GM18870 (cell line): ENCODE results near the gene SHROOM3.
"Not testable (repeated sequence)": the region's sequence is repeated elsewhere in the genome, so short reads cannot be mapped to it uniquely, and the experiment has no call there.

Source experiments
- ATAC-seq: cut with Tn5 transposase; IDR thresholded peaks from one replicate; pipeline ENCODE4 v1.9.1; 2021; ENCODE audit warnings: moderate library complexity; ENCODE audit not compliant: unreplicated experiment

SHROOM3 gene

DNA sequence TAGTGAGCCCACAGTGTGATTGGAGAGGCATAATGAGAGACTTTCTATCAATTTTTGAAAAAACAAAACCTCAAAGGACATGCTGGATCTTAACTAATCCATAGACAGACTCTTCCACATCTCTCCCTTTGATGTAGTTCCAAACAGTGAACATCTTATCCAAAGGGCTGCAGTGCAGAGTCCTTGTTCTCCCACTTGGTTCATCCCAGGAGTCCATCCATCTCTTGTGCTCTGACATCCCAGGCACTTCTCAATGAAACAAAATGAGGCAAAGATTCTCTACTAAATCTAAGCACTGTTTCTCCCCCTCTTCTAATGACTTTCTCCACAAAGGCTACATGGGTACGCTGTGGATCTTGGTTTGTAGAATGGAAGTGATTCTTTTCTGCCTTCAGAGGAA lies 8.3 kb downstream of the SHROOM3 start:
- no peak for ATAC-seq

GRCh38 chr4:76445911-76446310 lies 10.9 kb downstream of the SHROOM3 start:
- no peak for ATAC-seq

DNA sequence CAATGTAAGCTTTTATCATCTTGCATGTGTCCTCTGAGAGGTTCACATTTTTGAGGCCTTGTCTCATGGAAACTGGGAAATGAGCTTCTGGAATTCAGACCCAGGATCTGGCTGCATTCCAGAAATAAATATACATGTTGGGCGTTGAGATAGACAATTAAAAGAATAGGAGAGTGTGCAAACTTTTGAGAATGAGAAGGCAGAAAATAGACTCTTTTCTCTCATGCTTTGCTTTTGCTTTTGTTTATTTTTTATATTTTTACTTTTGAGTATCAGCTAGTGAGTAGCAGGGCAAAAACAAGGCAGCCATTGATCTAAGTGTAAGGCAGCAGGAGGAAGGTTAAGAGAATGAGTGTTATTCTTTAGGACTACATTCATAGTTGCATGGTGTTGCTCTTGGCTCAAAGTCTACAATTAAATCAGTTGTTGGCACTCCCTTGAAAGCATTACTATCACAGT lies 12.4 kb downstream of the SHROOM3 start:
- no peak for ATAC-seq

- no peak for ATAC-seq
These were observed 13.2 kb downstream of the SHROOM3 start for GRCh38 chr4:76448211-76448610.

- ATAC-seq, result no peak
These were observed 14.3 kb downstream of the SHROOM3 start for GRCh38 chr4:76449362-76449767.

DNA sequence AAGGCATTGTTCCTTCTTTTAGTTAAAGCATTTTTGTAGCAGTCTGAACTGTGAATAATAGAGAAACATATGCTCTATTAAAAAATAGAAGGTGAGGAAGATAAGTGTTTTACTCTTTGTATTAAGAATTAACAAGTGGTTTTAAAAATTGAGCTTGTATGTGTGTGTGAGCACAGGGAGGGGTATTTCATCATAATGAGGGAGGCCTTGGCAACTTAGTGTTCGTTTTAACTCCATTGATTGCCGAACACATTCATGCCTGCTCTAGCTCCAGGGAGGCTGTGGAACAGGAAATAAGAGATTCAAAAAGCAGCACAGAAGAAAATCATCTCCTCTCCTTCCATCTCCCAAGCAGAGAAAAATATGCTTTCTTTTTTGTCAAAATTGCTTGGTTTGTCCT lies 14.8 kb downstream of the SHROOM3 start:
- ATAC-seq, result no peak

GRCh38 chr4:76453232-76453631 lies 18.2 kb downstream of the SHROOM3 start:
- no peak for ATAC-seq

DNA sequence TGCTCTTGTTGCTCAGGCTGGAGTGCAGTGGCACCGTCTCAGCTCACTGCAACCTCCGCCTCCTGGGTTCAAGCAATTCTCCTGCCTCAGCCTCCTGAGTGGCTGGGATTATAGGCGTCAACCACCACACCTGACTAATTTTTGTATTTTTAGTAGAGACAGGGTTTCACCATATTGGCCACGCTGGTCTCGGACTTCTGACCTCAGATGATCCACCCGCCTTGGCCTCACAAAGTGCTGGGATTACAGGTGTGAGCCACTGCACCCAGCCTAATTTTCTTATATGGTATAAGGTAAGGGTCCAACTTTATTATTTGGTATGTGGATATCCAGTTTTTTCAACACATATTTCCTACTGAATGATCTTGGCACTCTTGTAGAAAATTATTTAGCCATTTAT lies 19.0 kb downstream of the SHROOM3 start:
- not testable (repeated sequence) for ATAC-seq

GRCh38 chr4:76457885-76458284 lies 22.9 kb downstream of the SHROOM3 start:
- no peak for ATAC-seq

- ATAC-seq, result no peak
These were observed 23.3 kb downstream of the SHROOM3 start for GRCh38 chr4:76458297-76458696.

- no peak for ATAC-seq
These were observed 23.8 kb downstream of the SHROOM3 start for GRCh38 chr4:76458825-76459224.

DNA sequence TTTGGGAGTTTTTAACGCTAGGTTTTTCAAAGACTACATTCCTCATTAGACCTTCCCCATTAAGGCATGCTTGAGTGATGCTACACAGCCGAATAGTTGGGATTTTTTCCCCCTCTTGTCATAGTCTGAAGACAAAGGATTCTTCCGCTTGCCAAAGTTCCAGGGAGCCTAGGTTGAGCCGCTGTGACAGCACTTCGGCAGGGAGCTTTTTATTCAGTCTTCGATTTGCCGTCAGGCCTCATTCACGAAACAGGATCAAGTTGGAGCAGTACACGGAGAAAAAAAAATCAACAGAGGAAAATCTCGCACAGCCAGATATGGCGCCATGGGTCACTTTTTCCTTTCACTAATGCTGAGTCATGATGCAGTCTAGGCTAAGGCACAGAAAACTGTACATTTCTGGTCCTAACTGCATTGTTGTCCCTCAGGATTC lies 24.3 kb downstream of the SHROOM3 start:
- ATAC-seq, result no peak

- no peak for ATAC-seq
These were observed 28.5 kb downstream of the SHROOM3 start for GRCh38 chr4:76463568-76463967.

DNA sequence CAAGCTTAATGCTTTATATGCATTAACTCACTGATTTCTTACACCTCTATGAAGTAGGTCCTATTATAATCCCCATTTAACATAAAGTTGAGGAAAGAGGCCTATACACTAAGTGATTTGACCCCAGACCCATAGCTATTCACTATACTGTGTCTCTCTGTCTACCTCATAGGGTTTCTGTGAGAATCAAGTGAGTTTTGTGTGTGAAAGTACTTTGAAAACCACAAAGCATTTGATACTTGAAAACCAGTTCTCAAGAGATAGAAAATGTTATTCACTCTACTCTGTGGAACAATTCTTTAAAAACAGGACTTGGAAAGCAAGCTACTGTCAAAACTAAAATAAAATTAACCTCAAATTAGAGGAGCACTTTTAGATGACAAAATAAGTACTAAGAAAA lies 35.0 kb downstream of the SHROOM3 start:
- no peak for ATAC-seq

GRCh38 chr4:76470532-76470931 lies 35.5 kb downstream of the SHROOM3 start:
- ATAC-seq, result no peak

DNA sequence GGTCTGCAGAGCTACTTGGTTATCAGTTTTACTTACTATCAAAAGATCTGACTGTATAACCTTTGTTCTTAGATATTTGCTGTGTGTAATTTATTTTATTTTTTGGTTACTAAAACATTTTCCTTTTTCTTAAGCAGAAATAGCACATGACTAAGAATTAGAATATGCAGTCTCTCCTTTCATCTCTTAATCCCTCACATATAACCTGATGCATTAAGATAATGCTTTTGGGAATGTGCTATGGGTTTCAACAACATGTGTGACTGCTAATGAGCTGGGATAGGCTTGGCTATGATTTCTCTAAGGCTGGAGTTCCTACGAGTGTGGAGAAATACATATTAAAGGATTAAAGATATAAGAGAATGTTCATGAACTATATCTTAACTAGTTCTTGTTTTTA lies 41.5 kb downstream of the SHROOM3 start:
- ATAC-seq, result no peak

- ATAC-seq, result no peak
These were observed 49.6 kb downstream of the SHROOM3 start for GRCh38 chr4:76484654-76485053.

DNA sequence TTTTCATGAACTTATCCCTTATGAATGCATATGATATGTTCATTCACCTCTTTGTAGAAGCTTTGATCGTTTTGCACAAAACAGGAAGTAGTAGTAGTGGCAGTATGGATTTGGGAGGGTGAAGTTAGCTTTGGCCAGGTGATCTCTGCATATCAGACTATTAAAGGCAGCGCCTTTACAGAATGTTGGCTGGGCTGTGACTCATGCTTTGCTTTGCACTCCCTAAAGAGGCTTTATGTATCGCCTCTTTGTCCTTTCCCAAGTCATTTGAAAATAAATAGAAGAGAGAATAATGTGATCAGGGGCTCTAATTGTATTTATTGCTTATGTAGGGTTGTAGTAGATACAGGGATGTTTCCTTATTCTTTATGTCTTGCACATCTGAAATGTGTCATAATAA lies 50.4 kb downstream of the SHROOM3 start:
- no peak for ATAC-seq

GRCh38 chr4:76486588-76487276 lies 51.7 kb downstream of the SHROOM3 start:
- ATAC-seq, result no peak

- ATAC-seq, result no peak
These were observed 52.6 kb downstream of the SHROOM3 start for GRCh38 chr4:76487621-76488020.

GRCh38 chr4:76488455-76488854 lies 53.4 kb downstream of the SHROOM3 start:
- no peak for ATAC-seq

- ATAC-seq, result no peak
These were observed 54.1 kb downstream of the SHROOM3 start for GRCh38 chr4:76488888-76489685.
